SK-N-SH (cell line): ENCODE data around the gene PCNX3. TPM values are rescaled to one million over a fixed set of nuclear protein-coding genes. Genes with fewer than 3 reads are reported as not detected.

Experiments used
- CTCF ChIA-PET: fragments of 300-600, 350-600 bp; formaldehyde crosslinking; extraction: SDS; loops from one replicate; lab custom pipeline; 2021; lab: Yijun Ruan, JAX
- POLR2A ChIA-PET: fragments of 350-600 bp; sonication (Branson Sonifier 250); formaldehyde crosslinking; extraction: SDS; loops from one replicate; lab custom pipeline; 2020; ENCODE audit warnings: antibody characterized with exemption, inconsistent platforms; lab: Yijun Ruan, JAX
- DNase-seq: peaks from one replicate; pipeline ENCODE4 v3.0.0; 2012
- H2AFZ ChIP-seq: fragments of 200-600 bp; sonication (generic); 2 replicates; pipeline ENCODE4 v1.8.1; 2016; ENCODE audit warnings: antibody characterized with exemption, mild to moderate bottlenecking, low read depth
- H3F3A ChIP-seq: fragments of 200-600 bp; sonication (generic); replicated peaks from 2 replicates; pipeline ENCODE3; 2016; ENCODE audit warnings: antibody characterized with exemption, mild to moderate bottlenecking; ENCODE audit not compliant: insufficient read depth
- H3K27ac ChIP-seq, 2 experiments: fragments of 200-500 bp in 1 of 2; fragments of 200-600 bp in 1 of 2; sonication (Bioruptor generic) in 1 of 2; sonication (generic), shearing (Covaris generic) in 1 of 2; 2 replicates each; pipeline versions ENCODE4 v1.5.1 to v1.6.1; 2014 to 2016; ENCODE audit warnings: low read depth in 2 of 2, inconsistent platforms in 1 of 2, low read length in 1 of 2, mild to moderate bottlenecking in 1 of 2, mixed read lengths in 1 of 2
- H3K27me3 ChIP-seq: fragments of 200-600 bp; sonication (generic), shearing (Covaris generic); 2 replicates; pipeline ENCODE4 v1.6.1; 2016; ENCODE audit warnings: mixed run types; ENCODE audit not compliant: insufficient read depth
- H3K36me3 ChIP-seq, 2 experiments: fragments of 200-500 bp in 1 of 2; fragments of 200-600 bp in 1 of 2; sonication (Bioruptor generic) in 1 of 2; sonication (generic) in 1 of 2; replicated peaks in 1 of 2; 2 replicates each; pipeline versions ENCODE3 to v1.5.1; 2014 to 2016; ENCODE audit warnings: low read length in 1 of 2, mild to moderate bottlenecking in 1 of 2; ENCODE audit not compliant: insufficient read depth in 2 of 2, control insufficient read depth in 1 of 2
- H3K4me1 ChIP-seq, 2 experiments: fragments of 200-500 bp in 1 of 2; fragments of 200-600 bp in 1 of 2; sonication (Bioruptor generic) in 1 of 2; sonication (generic), shearing (Covaris generic) in 1 of 2; 2 replicates each; pipeline versions ENCODE4 v1.5.1 to v1.6.1; 2014 to 2016; ENCODE audit warnings: low read depth in 1 of 2, low read length in 1 of 2, mixed run types in 1 of 2; ENCODE audit not compliant: insufficient read depth in 2 of 2, control insufficient read depth in 1 of 2
- H3K4me2 ChIP-seq: fragments of 200-600 bp; sonication (generic), shearing (Covaris generic); 2 replicates; pipeline ENCODE4 v1.6.1; 2017; ENCODE audit warnings: mixed run types
- H3K4me3 ChIP-seq, 2 experiments: fragments of 200-500 bp in 1 of 2; fragments of 200-600 bp in 1 of 2; sonication (Bioruptor generic) in 1 of 2; sonication (generic), shearing (Covaris generic) in 1 of 2; 2 replicates each; pipeline versions ENCODE4 v1.5.1 to v1.8.1; 2014 to 2016; ENCODE audit warnings: low read depth in 2 of 2, inconsistent platforms in 1 of 2, low read length in 1 of 2, mild to moderate bottlenecking in 1 of 2, mixed read lengths in 1 of 2, moderate library complexity in 1 of 2
- H3K79me2 ChIP-seq: fragments of 200-600 bp; sonication (generic); 2 replicates; pipeline ENCODE4 v1.8.1; 2017; ENCODE audit warnings: mild to moderate bottlenecking; ENCODE audit not compliant: insufficient read depth
- H3K9ac ChIP-seq: fragments of 200-600 bp; sonication (generic); 2 replicates; pipeline ENCODE4 v1.6.1; 2017; ENCODE audit warnings: mixed run types
- H3K9me2 ChIP-seq: fragments of 200-600 bp; sonication (generic); 2 replicates; pipeline ENCODE4 v1.6.1; 2017; ENCODE audit warnings: mixed run types
- H3K9me3 ChIP-seq: fragments of 200-600 bp; sonication (generic); 2 replicates; pipeline ENCODE4 v1.6.1; 2017; ENCODE audit warnings: mixed run types, mild to moderate bottlenecking, moderate library complexity
- H4K20me1 ChIP-seq: fragments of 200-600 bp; sonication (generic); 2 replicates; pipeline ENCODE4 v1.6.1; 2017; ENCODE audit warnings: mild to moderate bottlenecking, mixed run types; ENCODE audit not compliant: insufficient read depth
- FOSL2 ChIP-seq: IDR thresholded peaks from 2 replicates; pipeline ENCODE4 v1.4.0; 2012; ENCODE audit warnings: low read depth, mild to moderate bottlenecking, moderate library complexity, borderline replicate concordance
- GATA2 ChIP-seq: sonication (generic); formaldehyde crosslinking; IDR thresholded peaks from 2 replicates; pipeline ENCODE4 v1.5.0; 2020; ENCODE audit warnings: mild to moderate bottlenecking, missing genetic modification reagents
- JUND ChIP-seq: IDR thresholded peaks from 2 replicates; pipeline ENCODE4 v1.4.0; 2012
- MAX ChIP-seq: IDR thresholded peaks from 2 replicates; pipeline ENCODE4 v1.4.0; 2012; ENCODE audit warnings: low read depth
- MXI1 ChIP-seq: IDR thresholded peaks from 2 replicates; pipeline ENCODE4 v1.6.1; 2012; ENCODE audit warnings: mild to moderate bottlenecking, low read depth, low read length, improper control_type of control experiment
- PBX3 ChIP-seq: IDR thresholded peaks from 2 replicates; pipeline ENCODE4; 2012
- POLR2AphosphoS5 ChIP-seq: IDR thresholded peaks from 2 replicates; pipeline ENCODE4 v1.6.1; 2012; ENCODE audit warnings: low read depth, low read length
- REST ChIP-seq: IDR thresholded peaks from 2 replicates; pipeline ENCODE4 v1.6.1; 2012; ENCODE audit warnings: mild to moderate bottlenecking, low read depth, low read length, moderate library complexity
- RFX5 ChIP-seq: IDR thresholded peaks from 2 replicates; pipeline ENCODE4 v1.6.1; 2012; ENCODE audit warnings: mild to moderate bottlenecking, improper control_type of control experiment, low read length
- SIN3A ChIP-seq: IDR thresholded peaks from 2 replicates; pipeline ENCODE4 v1.6.1; 2012; ENCODE audit warnings: low read depth, mild to moderate bottlenecking, low read length, moderate library complexity, borderline replicate concordance
- TEAD4 ChIP-seq: IDR thresholded peaks from 2 replicates; pipeline ENCODE4 v1.4.0; 2012; ENCODE audit warnings: mild to moderate bottlenecking, borderline replicate concordance; ENCODE audit not compliant: insufficient read depth
- YY1 ChIP-seq: IDR thresholded peaks from 2 replicates; pipeline ENCODE4 v1.4.0; 2012; ENCODE audit warnings: low read depth, mild to moderate bottlenecking
- WGBS: methylation state at CpG from one replicate; pipeline ENCODE4 v1.1.6; 2017; ENCODE audit warnings: low lambda C conversion rate; 5-methylcytosine and 5-hydroxymethylcytosine counted together
- polyA plus RNA-seq, 3 experiments: library from polyadenylated mRNA; depleted of rRNA; stranded (reverse); fragments of >200 nt; gene quantifications; 2 replicates each; pipeline ENCODE4 v1.2.3, GENCODE V29; 2012

PCNX3 gene
- polyA plus RNA-seq, 1 of the 3 experiments (the other 2 are of a cell fraction) = 33.7 TPM

GRCh38 chr11:65612691-65613090 lies 2.9 kb upstream of the PCNX3 start:
- POLR2A ChIA-PET = no interaction called here
- H3K79me2 ChIP-seq = peaks cover 92% of the 10 kb centered on the region
- H3K9ac ChIP-seq = peak overlapping the region; percentile 93; the same call in 1 of the 2 replicates
- no CpG with 5 or more reads among the region's 7 CpGs for WGBS
- TF ChIP-seq TEAD4 (no peak), FOSL2 (no peak), RFX5 (no peak), YY1 (no peak), JUND (no peak), PBX3 (no peak), MXI1 (no peak), GATA2 (no peak), SIN3A (no peak), REST (no peak), MAX (no peak), POLR2AphosphoS5 (no peak)
- no peaks in the 10 kb centered on the region for H3K9me3 ChIP-seq
- H3K4me1 ChIP-seq = peaks cover 25 to 38% of the 10 kb centered on the region in 2 experiments; a peak in 3 of 4 replicates
- H2AFZ ChIP-seq = no peak overlapping the region
- peaks cover 0 to 24% of the 10 kb centered on the region in 2 experiments for H3K36me3 ChIP-seq
- H3K4me2 ChIP-seq = peak overlapping the region; percentile 85
- no peaks in the 10 kb centered on the region for H3K9me2 ChIP-seq
- peak overlapping the region; percentile 58 to 87 for H3K4me3 ChIP-seq
- H3K27me3 ChIP-seq = no peaks in the 10 kb centered on the region
- DNase-seq = no peak
- no peak overlapping the region for H3K27ac ChIP-seq
- CTCF ChIA-PET = interaction anchor here (0.7 to 2.8 kb wide), 8 partner anchors 8 to 205 kb away, joined by 3 to 14 read pairs (median 4); partner anchors contain the start of genes SIPA1 and ZNRD2
- peaks cover 4% of the 10 kb centered on the region for H3F3A ChIP-seq
- peaks cover 33% of the 10 kb centered on the region for H4K20me1 ChIP-seq
